Kidney glomerular epithelial cell (primary cell): ENCODE measurements around the gene PASK.
A peak's percentile ranks its signal among the peaks of the same experiment; 100 is the strongest.

Experiments used
- DNase-seq: peaks from one replicate; lab custom pipeline; 2025; lab: John Stamatoyannopoulos, UW

PASK gene

DNA sequence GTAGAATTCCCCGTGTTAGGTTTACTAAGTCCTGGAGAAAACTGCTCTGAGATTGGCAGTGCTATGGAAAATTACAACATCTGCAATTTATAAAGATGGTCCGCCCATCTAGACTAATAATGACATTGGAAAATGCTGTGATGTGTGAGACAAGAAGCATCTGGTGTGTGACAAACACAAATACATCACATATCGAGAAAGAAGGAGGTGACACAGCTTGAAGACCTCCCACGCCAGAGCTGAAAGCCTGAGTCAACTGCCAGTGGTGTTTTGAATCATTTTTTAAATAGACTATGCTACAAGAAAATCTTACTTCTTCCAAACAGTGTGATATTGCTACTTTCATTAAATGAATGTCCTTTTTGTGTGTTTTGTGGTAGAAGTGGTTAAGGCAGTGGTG, 30.6 kb upstream of the PASK start:
- no peak for DNase-seq

DNA sequence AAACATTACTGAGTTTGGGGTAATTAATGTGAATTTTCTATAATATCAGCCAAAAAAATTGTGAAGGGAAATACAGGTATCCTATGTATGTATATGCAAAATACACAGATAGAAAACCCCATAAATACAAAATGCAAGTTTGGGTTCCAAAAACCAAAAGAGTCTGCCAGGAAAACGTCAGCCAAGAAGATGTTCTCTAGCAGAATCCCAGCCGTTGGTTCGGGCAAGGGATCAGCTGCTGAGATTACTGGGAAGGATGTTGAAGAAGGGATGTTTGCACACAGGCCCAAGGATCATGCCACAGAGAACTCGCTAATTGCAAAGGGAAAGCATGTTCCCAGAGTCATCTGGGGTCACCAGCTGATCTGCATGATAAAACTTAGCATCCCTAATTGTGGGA, 29.7 kb upstream of the PASK start:
- DNase-seq = no peak

DNA sequence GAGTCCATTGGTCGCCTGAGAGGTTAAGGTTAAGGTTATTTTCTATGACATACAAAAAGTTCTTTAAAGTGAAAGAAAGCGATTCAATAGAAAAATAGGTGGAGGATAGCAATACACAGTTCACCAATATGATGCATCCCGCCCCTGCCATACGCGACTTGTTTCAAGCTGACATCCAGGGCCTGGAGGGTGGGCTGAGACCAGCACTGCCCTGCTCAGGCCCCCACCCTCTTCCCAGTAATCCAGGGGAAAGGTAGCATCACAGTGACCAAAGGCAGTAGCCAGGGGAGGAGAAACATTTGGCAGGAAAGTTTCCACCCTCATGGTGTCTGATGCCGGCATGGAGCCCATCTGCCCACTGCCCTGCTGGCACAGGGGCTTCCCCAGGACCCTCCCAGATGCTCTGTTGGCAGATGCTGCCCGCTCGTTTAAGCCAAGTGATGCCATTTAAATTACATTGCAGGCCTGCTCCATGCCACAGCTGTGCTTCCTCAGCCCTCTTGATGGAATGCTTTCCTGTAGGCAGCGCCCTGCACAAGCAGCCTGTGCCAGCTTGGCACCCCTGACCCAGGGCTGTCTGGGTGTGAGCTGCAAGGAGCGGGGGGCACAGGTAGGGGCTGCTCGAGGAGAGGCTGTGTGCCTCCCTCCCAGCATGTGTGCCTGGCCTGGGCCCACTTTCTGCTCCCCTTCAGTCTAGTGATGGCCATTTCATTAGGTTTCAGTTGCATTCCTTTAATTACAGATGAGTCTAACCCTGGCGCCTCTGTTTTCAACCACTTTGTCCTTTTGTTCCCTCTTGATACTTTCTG, 28.5 kb upstream of the PASK start:
- DNase-seq = no peak

DNA sequence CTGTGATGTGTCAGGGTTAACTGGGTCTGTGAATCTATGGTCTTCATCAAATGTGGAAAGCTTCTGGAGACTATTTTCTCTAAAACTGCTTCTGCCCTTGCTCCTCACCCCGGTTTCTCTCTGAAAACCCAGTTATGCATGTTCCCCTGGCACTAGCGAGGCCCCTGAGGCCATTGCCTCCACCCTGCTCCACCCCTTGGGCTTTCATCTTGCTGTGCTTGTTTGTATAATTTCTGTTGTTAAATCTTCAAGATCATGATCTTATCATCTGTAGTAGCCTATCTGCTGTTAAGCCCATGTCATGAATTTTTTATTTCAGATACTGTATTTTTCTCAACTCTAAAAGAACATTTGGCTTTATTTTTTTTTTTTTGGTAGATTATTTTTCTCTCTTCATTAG, 24.3 kb upstream of the PASK start:
- no peak for DNase-seq

DNA sequence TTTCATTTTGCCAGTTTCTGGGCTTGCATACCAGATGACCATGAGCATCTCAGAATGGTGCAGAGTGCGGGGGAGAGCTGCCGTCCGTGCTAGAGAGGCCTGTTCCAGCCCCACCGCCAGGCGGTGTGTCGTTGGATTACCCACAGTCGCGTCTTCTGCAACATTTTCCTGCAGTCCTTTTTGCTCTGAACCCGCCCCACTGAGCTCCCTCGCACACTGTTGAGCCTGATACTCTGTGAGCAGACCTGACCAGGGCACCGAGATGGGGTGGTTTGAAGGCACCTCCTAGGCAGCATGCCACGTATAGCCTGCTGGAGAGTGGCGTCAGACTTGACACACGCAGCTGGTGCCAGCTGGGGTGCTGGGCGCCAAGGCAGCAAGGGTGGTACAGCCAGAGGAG, 19.1 kb upstream of the PASK start:
- no peak for DNase-seq

DNA sequence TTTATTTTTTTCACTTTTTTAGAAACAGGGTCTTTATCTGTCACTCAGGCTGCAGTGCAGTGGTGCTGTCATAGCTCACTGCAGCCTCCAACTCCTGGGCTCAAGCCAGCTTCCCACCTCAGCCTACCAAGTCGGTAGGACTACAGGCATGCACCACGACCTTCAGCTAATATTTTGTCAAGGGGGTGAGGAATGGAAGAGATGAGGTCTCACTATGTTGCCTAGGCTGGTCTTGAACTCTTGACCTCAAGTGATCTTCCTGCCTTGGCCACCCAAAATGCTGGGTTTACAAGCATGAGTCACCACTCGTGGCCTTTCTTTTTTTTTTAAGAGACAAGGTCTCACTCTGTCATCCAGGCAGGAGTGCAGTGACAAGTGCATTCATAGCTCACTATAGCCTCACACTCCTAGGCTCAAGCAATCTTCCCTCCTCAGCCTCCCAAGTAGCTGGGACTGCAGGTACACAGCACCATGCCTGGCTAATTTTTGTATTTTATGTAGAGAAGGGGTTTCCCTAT, 14.4 kb upstream of the PASK start:
- no peak for DNase-seq

DNA sequence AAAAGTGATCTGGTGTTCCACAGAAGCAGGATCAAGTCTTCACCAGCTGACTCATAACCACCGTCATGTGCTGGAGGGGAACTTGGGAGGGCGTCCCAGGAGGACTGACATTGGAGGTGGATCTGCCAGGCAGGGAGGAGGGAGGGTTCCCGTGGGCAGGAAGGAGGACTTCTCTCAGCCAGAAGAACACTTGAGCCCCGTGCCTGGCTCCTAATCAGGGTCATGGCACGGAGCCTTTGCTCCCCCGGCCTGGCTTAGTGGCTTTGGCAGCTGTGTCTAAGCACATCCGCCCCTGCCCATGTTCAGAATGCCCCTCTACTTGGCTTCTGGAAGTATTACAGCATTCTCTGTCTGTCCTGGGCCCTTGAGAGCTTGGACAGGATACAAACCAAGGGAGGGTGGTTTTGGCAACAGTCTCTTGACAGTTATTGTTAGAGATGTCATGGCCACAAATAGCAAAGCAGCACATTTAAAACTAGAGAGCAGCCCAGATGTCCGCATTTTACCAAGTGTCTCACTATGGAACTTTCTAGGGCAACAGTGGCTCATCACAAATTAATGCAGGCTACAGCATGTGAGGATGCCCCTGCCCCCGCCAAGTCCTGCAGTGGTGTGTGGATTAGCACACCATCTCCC, 12.5 kb upstream of the PASK start:
- DNase-seq = no peak

DNA sequence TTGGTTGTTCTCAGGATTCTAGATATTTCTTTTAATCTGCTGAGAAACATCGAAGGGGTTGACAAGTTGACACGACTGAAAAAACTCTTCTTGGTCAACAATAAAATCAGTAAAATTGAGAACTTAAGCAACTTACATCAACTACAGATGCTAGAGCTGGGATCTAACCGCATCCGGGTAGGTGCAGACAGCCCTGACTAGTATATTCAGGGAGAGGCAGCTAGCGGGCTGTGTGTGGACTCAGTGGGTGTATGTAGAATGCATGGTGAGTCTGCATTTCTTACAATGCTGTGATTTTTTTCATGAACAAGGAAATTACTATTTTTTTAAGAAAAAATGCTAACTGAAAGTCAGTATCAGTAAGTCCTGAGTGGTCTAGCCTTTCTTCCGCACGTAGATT, 11.0 kb upstream of the PASK start:
- DNase-seq = no peak

DNA sequence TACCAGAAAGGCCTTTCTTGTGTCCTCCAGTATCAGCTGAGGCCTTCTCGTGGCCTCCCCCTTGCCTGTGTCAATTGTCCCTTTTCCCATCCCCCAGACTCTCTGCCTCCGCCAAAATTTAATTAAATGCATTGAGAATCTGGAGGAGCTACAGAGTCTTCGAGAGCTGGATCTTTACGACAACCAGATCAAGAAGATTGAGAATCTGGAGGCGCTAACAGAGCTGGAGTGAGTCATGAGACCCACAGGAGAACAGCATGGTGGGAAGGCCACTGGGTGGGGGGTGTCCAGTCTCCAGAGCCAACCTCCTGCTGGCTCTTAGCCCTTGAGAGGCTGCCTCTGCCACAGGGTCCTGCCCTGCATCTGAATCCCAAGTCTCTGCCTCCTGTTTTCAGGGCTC, 9.8 kb upstream of the PASK start:
- DNase-seq = no peak

DNA sequence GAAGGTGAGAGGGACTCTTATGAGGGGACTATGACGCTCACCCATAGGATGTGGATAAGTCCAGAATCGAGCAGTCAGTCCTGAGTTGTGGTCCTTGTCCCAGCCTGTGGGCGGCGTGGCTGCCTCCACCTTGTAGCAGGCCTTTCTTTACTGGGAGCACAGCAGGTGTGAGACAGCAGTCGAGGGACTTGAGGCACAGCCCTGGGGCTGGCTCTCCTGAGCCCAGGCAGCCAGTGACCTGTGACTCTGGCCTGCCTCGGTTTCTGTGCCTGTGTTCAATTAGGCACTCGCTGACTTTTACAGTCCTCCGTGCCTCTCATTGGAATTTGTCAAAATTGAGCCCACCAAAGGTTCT, 9.3 kb upstream of the PASK start:
- no peak for DNase-seq

DNA sequence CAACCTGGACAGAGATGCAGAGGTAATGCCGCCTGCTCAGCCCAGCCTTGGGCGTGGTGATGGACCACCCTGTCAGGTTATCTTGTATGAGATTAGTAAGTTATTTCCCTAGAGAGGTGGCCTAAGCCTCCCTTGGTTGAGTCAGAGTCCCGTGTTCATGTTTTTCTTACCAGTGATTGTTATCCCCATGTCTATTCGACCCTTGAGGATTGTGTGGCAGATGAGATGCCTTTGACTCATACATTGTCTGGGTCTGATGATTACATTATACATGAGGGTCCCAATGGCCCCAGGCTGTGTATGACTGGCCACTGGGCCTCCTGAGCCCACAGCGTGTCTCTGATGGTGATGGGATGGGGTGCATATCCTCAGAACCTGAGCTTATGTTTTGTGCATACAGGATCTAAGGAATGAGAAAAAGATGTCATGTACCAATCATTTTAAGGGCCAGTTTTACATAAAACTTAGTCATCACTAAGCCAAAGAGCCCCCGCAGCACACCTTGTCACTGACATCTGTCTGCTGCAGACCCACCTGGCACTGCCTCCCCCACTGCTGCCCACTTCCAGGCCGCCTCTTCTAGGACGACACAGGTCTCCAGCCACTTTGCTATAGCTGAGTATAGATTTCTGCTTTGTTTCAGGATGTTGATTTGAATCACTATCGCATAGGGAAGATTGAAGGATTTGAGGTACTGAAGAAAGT, 8.7 kb upstream of the PASK start:
- peak; percentile 1 for DNase-seq

DNA sequence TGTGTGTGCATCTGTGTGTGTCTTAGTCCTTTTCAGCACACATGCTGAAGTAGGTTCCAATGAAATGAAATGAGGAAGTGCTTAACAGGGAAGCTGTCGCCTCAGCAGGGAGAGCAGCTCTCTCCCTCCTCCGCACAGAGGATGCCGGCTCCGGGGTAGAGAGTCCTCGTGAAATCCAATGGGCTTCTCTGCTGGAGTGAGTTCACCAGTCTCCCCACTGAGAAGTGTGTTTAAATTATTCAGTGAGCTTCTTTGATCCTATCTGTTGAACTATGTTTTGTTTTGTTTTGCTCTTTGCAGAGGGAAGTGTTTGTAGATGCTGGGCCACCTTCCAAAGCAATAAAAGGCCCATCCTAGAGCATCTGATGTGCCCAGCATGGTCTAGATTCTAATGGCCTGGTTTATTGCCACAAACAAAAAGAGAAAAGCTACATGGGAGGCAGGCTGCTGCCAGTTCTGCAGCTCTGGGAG, 7.7 kb upstream of the PASK start:
- DNase-seq = no peak

DNA sequence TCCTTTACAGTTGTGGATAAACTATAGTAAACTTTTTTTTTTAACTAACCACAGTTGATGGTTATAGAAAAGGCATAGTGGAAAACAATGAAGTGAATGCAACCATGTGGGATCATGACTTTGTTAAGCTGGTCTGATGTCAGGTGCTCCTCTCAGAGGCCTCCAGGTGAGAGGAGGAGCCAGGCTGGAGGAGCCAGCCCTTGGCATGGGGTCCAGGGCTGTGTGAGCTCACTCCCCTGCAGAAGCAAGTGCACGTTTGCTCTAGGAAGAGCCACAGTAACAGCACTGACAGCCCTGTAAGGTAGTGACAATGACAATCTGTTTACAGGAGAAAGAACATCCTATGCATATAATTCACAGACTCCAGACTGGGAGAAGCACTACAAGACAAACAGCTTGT, 6.7 kb upstream of the PASK start:
- no peak for DNase-seq

DNA sequence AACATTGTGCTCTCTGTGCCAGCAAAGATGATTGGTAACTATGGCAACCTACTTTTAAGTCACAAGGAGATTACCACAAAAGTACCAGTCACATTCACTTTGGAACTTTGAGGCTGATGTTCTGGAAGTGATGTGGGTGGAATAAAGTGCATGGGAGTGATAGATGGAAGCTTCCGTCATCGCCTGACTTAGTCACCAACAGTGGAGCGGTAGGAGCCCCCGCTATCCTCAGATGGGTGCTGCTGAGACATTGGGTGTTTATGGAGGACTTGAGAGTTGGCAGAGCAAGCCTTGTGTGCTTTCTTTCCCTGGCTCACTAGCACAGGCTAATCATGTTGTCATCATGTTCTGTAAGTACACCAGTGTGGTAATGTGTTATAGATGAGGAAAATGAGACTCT, 5.6 kb upstream of the PASK start:
- no peak for DNase-seq

DNA sequence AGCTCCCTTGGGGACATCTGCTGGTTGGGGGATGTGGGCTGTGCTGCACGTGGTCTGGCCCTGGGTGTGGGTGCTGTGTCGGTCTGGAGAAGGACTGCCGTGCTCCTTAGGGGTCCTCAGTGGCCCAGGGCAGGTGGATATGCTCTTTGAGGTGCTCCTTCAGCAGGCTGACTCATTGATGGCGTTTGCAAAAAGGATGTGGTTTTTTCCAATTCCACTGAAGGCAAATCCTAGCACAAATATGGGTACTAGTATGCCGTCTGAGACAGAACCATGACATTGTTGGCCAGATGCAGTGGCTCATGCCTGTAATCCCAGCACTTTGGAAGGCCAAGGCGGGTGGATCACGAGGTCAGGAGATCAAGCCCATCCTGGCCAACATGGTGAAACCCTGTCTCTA, 4.3 kb upstream of the PASK start:
- no peak for DNase-seq

DNA sequence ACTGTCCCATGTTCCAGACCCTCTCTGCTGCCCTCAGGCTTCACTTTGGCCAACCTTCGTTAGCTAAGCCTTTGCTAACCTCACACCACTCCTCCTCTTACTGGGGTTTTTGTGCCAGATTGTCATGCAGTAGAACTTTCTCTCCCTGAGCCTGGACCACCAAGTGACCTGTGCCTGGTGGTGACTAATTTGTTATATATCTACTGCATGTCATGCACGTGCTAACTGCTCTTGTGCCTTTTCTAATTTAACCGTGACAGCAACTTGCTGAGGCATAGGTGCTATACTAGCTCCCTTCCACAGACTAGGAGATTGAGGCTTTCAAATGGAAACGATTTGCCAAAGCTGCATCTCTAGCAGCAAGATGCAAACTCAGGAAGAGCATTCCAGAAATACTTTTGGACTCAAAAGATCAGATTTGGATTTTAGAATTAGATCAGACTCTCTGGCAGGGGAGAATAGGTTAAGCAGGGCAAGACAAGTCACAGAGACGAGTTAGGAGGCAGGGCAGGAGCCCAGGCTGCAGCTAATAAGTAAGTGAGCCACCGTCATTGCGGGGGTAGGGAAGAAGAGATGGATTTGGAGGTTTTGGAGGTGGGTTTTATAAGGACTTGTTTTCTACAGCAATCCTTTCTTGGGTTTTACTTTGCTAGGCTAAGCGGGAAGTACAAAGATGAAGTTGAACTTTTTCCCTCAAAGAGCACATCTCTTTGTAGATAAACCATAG, 2.8 kb upstream of the PASK start:
- no peak for DNase-seq

DNA sequence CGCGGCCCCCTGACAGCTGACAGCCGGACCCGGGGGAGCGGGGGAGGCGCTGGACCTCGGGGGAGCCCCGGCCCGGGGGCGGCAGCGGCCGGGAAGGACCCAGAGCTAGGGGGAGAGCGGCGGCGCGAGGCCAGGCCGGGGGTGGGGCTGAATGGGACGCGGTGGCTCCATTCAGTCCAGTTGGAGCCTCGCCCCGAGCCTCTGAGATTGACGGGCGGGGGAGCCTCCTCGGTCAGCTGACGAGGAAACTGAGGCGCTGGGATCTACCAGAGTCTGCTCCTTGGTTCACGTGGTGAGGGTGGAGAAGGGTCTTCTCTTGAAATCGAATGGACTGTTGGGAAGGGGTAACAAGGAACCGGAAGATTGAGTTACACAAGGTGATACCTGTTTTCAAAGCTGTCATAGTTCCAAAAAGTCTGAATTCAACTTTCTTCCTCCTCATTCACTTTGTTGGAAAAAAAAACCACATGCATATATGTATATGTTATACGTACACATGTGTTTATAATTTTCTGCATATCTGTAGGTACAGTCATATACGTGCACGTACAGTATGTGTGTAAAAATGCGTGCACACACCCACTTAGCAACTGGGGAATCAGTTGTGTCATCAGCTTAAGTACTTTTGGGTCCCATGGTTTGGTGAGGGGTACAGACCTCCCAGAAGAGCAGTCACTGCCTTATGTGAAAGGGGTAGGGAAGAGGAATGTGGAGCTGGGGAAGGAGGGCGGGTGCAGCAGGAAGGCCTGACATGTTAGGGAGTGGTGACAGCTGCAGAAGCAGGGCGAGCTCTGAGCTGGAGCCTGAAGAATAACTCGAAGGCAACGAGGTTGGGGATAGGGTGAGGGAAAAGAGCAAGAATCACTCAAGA, 1.6 kb upstream of the PASK start:
- DNase-seq = no peak

DNA sequence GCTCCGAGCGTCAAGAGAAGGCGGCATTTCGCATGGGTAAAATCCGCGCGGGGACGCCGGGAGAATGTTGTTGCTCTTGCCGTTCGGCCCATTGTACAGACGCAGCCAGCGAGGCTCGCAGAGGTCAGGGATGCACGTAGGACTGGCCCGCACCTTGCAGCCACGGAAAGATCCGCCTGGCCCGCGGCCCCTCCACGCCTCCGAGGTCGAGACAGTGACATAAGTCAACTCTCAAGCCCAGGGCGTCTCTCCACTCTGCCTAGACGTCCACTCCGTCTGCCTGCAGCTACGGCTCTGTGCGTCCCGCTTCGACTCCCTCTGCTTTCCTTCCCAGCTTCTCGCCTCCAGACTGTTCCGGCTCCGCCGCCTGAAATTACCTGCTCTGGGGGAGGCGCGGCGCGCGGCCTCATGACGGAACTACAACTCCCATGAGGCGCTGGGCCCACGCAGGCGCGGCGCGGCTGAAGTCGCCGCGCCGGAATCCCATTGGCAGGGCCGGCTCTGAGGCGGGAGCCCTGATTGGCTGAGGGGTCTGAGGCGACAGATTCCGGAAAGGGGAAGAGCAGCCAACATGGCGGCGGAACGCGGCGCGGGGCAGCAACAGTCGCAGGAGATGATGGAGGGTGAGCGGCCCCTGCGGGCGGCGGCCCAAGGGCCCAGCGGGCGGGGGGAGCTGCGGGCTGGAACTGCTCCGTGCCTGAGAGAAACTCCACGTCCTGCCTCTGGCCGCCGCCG, 820 bp upstream of the PASK start, which contains the start of gene PPP1R7:
TSS of gene PPP1R7 (plus strand) at position 543 of the 735 bp plus-strand sequence. CDS start at position 572, 29 bp downstream.
- DNase-seq = peak; percentile 85

DNA sequence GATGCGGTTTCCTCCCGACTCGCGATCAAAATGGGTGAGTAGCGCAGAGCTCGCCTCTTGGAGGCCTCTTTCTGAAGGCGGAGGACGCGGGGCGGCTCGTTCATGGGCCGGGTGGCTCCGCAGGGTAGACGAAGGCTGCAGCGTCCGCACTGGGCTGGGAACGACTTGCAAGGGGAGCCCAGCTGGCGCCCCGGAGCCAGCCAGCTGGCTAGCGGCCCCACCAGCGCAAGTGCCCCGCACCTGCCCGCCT, 328 bp upstream of the PASK start:
- DNase-seq = no peak

DNA sequence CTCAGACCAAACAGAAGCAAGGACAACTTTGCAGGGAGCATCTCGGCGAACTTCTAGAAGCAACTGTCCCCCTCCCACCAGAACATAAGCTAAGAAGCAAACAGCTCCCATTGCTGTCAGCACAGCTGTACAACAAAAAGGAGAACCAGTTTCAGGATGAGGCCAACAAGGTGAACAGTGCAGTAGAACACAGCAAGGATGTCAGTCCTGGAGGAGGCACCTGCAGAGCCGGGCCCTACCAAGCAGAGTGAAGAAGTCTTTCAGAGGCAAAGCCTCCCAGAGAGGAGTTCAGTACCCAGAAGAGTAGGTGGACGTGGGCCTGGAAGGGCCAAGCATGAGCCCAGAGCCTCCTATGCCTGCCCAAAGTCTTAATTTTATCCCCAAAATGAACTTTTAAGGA, 1.0 kb downstream of the PASK start:
- no peak for DNase-seq

DNA sequence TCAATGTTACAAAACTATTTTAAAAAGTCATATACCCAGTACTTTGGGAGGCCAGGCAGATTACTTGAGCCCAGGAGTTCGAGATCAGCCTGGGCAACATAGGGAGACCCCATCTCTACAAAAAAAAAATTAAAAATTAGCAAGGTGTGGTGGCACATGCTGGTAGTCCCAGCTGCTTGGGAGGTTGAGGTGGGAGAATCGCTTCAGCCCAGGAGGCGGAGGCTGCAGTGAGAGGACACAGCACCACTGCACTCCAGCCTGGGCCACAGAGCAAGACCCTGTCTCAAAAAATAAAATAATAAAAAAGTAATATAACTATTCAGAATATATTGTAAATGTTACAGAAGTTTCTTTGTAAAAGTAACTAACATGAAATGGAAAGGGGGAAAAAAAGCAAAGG, 1.9 kb downstream of the PASK start:
- DNase-seq = no peak
